CD4-positive, alpha-beta T cell treated with Interleukin-17A for 1 hour (primary cell): ENCODE results near the gene HSF2BP.
"Not testable (repeated sequence)": the region's sequence is repeated elsewhere in the genome, so short reads cannot be mapped to it uniquely, and the experiment has no call there.

Source experiments
- DNase-seq: peaks from one replicate; pipeline ENCODE4 v3.0.0-alpha.2; 2020

Gene HSF2BP

GRCh38 chr21:43659136-43660000 is at the start of gene HSF2BP, which contains the start of gene RRP1B:
Gene HSF2BP (minus strand): TSS chr21:43659488. CDS start chr21:43658096, 1,392 bp downstream.
Gene RRP1B (plus strand): TSS chr21:43659560. CDS start chr21:43659665, 105 bp downstream.
- DNase-seq: peak; percentile 80

DNA sequence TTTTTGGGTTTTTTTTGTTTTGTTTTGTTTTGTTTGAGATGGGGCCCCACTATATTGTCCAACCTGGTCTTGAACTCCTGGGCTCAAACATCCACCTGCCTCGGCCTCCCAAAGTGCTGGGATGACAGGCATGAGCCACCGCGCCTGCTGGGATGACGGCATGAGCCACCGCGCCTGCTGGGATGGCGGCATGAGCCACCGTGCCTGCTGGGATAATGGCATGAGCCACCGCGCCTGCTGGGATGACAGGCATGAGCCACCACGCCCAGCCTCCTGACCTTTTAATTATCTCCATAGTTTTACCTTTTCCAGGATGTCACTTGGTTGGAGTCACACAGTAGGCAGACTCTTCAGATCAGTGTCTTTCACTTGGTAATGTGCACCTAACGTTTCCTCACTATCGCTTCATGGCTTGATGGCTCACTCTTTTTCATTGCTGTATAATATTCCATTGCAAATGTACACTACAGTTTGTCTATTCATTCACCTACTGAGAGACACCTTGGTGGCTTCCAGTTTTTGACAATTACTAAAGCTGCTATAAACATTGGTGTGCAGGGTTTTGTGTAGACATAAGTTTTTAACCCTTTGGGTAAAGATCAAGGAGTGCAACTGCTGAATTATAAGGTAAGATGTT is 49.6 kb upstream of the HSF2BP start:
- no peak for DNase-seq

DNA sequence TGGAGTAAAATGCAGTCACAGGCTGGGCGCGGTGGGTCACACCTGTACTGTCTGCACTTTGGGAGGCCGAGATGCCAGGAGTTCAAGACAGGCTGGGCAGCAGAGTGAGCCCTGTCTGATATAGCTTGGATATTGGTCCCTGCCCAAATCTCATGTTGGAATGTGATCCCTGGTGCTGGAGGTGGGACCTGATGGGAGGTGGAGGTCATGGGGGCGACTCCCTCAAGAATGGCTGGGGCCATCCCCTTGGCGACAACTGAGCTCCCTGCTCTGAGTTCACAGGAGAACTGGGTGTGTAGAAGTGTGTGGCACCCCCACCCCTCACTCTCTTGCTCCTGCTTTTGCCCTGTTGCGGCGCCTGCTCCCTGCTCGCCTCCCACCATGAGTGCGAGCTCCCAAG is 48.2 kb upstream of the HSF2BP start:
- DNase-seq: no peak

- DNase-seq: peak; percentile 27
These were observed 44.0 kb upstream of the HSF2BP start for GRCh38 chr21:43703035-43703880.

DNA sequence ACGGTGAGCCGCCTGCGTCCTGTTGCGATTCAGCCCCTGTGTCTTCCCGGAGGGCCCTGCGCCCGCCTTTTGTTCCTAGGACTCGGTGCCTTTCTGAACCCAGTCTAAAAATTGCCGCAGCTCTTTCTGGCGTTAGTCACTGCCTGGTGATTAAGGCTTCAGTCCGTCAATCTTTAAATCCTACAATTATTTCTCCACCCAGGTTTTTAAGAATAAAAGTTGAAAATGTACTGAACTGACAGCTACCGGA is 43.4 kb upstream of the HSF2BP start:
- DNase-seq: no peak

DNA sequence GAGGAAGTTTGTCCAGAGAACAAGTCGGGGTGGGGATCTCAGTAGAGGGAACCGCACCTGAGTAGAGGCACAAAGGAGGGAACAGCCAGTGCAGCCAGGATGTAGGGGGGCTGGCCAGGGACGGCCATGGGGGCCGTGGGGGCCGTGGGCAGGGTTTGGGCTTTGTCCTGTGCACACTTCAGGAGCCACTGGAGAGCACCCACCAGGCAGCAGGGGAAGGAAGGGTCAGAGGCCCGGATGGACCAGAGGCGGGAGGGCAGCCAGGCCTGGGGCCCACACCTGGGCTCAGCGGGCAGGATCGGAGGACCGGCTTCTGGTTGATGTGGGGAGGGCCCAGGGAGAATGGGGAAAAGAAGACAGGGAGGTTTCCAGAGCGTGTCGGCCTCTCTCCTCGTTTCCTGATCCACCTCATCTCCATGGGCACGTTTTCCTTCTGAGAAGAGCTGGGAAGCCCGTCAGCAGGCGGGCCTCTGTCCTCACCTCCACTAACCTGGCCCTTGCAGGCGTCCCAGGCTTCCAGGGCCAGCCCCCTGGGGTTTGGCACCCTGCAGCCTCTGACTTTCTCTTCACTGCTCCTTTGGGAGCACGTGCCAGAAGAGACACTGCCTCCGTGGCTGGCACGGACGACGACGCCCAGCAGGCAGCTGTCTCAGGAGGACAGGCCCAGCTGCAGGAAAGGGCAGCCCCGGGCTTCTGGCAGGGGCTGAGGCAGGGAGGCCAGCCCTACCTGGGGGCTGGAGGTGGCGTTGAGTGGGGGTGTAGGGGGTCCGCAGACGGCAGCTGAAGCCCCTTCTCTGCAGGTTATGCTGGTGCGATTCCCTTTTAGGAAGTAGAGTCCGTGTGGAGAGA is 42.9 kb upstream of the HSF2BP start:
- no peak for DNase-seq

DNA sequence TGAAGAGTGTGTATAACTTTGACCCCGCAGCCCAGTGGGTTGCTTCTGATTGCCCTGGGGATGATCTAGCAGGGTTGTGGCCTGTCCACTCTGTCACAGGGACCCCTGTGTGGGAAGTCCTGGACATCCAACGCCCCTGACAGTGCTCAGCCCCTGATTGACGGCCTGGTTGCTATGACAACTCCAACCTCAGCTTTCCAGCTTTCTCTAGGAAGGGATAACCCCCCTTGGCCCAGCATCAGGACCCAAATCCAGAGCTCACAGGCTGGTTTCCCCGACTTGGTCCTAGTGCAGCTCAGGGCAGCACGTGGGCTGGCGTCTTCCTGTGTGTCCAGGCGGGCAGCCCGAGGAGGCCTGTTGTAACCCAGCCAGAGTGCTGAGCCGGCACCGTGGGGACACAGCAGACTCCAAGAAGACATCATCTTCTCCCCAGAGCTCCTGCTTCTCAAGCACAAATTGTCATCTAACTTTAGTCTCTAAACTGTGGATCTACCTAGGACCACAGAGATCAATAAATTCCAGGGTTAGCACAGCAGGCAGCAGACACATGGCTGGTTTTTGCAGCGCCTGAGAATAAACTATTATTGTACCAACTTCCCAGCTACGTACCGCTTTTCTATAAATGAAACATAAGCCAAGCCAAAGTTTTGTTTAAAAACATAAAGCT is 40.8 kb upstream of the HSF2BP start:
- DNase-seq: no peak

GRCh38 chr21:43699492-43699777 is 40.1 kb upstream of the HSF2BP start:
- not testable (repeated sequence) for DNase-seq

DNA sequence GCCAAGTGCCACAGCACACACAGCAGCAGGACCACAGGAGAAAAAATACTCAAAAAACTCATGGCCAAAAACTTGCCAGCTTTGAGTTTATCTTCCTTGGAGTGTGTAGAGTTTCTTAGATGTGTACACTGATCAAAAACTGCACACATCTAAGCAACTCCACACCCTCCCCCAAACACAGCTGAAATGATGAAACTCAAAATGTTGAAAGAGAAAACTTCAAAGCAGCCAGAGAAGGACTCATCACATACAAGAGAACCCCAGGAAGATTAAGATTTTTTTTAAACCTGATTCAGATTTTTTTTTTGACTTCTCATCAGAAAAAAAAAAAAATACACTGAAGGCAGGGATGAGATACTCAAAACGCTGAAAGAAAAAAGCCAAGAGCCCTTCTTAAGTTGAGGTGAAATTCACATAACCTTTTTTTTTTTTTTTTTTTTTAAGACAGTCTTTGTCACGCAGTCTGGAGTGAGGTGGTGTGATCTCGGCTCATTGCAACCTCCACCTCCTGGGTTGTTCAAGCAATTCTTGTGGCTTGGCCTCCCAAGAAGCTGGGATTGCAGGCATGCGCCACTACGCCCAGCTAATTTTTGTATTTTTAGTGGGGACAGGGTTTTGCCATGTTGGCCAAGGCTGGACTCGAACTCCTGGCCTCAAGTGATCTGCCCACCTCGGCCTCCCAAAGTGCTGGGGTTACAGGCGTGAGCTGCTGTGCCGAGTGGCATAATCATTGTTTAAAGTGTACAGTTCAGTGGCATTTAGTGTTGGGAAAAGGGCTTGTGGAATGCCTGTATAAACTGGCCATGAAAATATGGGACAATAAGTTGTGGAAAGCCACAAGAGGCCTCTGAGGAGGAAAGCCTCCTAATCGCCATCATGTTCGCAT is 38.7 kb upstream of the HSF2BP start:
- no peak for DNase-seq

DNA sequence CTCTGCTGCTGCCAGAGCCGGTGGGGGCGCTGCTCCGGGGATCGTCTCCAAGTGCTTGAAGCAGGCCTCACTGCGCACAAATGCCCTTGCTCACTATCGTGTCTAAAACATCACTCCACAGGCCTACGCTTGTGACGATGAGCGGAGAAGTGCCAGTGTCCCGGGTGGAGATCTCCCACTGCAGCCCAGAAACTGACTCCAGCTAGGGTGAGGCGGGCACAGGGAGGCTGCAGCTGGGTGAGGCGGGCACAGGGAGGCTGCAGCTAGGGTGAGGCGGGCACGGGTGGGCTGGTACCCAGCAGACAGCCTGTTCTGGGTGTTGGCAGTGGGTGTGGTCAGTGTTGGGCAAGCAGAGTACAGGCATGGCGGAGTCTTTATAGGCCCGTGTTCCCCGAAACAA is 36.9 kb upstream of the HSF2BP start:
- no peak for DNase-seq

GRCh38 chr21:43694437-43695079 is 35.3 kb upstream of the HSF2BP start:
- no peak for DNase-seq

DNA sequence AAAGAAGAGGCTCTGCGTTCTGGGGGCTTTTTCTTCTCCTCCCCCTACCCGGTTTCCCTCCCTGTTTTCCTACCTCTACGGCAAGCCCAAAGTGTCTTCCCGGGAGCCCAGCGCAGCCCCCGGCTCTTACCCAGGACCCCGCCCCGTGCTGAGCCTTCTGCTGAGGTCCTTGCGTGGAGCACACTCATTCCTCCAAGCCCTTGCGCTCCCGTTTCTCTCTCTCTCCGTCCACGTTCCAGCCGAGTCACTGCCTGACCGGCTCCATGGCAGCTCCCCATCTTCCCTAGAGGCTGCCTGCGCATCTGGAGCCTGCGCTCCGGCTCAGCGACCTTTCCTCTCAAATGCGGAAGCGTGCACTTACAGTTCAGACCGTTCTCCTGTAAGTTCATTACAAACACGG is 34.7 kb upstream of the HSF2BP start:
- no peak for DNase-seq

DNA sequence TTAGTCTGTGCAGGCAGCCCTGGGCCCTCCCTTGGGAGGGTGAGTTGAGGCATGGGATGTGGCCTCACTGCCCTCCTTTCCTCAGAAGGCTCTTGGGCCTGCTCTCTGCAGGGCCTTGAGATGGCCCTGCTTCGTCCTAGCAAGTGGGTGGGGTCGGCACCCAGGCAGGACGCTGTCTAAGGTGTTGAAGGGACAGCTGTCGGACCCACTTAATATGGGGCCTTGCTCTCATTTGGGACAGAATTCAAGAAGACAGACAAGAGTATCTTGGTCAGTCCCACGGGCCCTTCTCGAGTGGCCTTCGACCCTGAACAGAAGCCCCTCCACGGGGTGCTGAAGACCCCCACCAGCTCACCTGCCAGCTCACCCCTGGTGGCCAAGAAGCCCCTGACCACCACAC is 33.7 kb upstream of the HSF2BP start:
- no peak for DNase-seq

GRCh38 chr21:43691801-43692200 is 32.5 kb upstream of the HSF2BP start:
- no peak for DNase-seq

DNA sequence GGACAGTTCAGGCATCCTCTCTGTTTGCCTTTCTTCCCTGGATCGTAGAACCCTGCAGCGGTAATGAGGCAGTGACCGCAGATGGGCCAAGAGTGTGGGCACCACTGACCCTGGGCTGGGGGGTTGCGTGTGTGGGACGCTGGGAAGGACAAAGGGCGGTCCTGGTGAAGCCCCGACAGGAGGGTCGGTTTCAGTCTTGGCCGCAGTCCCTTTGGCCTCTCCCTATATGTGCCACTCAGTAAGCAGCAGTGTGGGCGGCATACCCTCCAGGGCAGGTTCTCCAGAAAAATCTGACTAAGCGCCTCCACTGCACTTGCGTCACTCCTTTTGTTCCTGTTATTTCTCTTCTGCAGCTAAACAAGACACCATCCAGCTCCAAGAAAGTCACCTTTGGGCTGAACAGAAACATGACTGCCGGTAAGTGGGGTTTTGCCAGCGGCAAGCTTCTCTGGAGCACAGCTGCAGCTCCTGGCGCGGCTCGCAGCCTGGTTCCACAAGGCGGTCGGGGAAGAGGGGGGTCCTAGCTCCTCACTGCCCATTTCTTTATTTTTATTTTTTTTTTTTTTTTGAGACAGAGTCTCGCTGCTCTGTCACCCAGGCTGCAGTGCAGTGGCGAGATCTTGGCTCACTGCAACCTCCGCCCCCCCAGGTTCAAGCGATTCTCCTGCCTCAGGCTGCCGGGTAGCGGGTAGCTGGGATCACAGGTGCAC is 32.0 kb upstream of the HSF2BP start:
- DNase-seq: no peak

DNA sequence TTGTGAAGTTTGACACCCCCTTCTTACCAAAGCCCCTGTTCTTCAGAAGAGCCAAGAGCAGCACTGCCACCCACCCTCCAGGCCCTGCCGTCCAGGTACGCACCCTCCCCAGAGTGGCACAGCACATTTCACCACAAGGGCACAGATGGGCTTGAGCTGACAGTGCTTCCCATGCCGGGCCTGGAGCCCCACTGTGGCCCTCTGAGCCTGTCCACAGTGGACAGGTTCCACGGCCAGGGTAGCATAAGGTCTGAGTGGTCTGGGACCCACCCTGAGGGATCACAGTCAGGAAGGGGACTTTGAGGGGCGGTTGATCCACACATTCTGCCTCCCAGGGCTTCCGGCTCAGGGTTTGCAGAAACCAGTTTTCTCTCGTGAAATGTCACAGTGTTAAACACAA is 31.1 kb upstream of the HSF2BP start:
- no peak for DNase-seq

GRCh38 chr21:43689556-43690337 is 30.5 kb upstream of the HSF2BP start:
- DNase-seq: no peak

DNA sequence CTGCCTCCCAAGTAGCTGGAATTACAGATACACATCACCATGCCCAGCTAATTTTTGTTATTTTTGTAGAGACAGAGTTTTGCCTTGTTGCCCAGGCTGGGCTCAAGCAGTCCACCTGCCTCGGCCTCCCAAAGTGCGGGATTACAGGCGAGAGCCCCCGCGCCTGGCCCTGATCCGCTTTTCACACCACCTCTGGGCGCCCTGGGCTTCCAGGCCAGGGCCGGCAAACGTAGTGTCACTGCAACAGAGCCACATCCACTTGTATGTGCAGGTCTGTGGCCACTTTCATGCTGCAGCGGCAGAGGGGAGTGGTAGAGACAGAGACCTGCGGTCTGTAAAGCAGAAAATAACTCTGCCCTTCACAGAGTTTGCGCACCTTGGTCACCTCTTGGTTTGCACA is 29.6 kb upstream of the HSF2BP start:
- no peak for DNase-seq
